ENCODE results near the gene STPG4. TPM values are rescaled to one million over a fixed set of nuclear protein-coding genes. Genes with fewer than 3 reads are reported as not detected.

Gene STPG4
- total RNA-seq, 1 experiment from 2014 or later: 0.13 TPM

- Mint-ChIP-seq H3K4me1 (peaks cover 26 to 28% of the 10 kb centered on the region in 2 experiments), H3K9me3 (no peaks in the 10 kb centered on the region), H3K27me3 (ENCODE audit: low read depth) (no peaks in the 10 kb centered on the region), H3K36me3 (ENCODE audit: insufficient read depth in 1 of 3, low read depth in 3 of 3) (peaks cover 6 to 9% (median 9%) of the 10 kb centered on the region in 3 experiments; a peak in 4 of 7 replicates), H3K4me3 (no peak overlapping the region), H3K27ac (peak overlapping the region in 2 of 3 experiments; percentile 64 to 83; a peak in 2 of 7 replicates)
- no peak for TF ChIP-seq CTCF (conservative IDR thresholded peaks at IDR 0.05)
- H3K4me2 ChIP-seq (ENCODE audit: insufficient read depth, insufficient read length, low read length): no peak overlapping the region
- H3T11ph ChIP-seq (ENCODE audit: low read length): no peak overlapping the region
- H2BK5ac ChIP-seq (ENCODE audit: insufficient read length, low read length): no peak overlapping the region
- no peaks in the 10 kb centered on the region for H3K9me3 ChIP-seq (ENCODE audit: control insufficient read depth, low read depth, low read length)
- DNase-seq: no peak
- H4K91ac ChIP-seq (ENCODE audit: insufficient read length, low read depth, low read length): no peak overlapping the region
- no peak overlapping the region for H2BK12ac ChIP-seq (ENCODE audit: insufficient read length, low read depth, low read length)
- no peaks in the 10 kb centered on the region for H3K79me1 ChIP-seq (ENCODE audit: insufficient read depth, low read depth, low read length, poor library complexity, severe bottlenecking)
- H3K27ac ChIP-seq (ENCODE audit: insufficient read length, low read depth, low read length): no peak overlapping the region
- no peak overlapping the region for H3K14ac ChIP-seq (ENCODE audit: insufficient read depth, low read length)
- no peaks in the 10 kb centered on the region for H3K79me2 ChIP-seq (ENCODE audit: insufficient read depth, low read length)
- H3K27me3 ChIP-seq (ENCODE audit: insufficient read depth, low read length): no peaks in the 10 kb centered on the region
- no peak overlapping the region for H2BK120ac ChIP-seq (ENCODE audit: low read depth, low read length, poor library complexity, severe bottlenecking)
- no peak overlapping the region for H4K5ac ChIP-seq (ENCODE audit: insufficient read length, low read depth, low read length)
- H3K9ac ChIP-seq (ENCODE audit: extremely low read depth, insufficient read length, low read length): no peak overlapping the region
- H3K4ac ChIP-seq (ENCODE audit: low read depth, low read length): no peak overlapping the region
- H3K18ac ChIP-seq (ENCODE audit: insufficient read length, low read depth, low read length): no peak overlapping the region
- H3K56ac ChIP-seq (ENCODE audit: insufficient read length, low read depth, low read length): no peak overlapping the region
- H3K4me1 ChIP-seq (ENCODE audit: insufficient read depth, low read length): peaks cover 5% of the 10 kb centered on the region; the same call in 1 of the 2 replicates
- no peak overlapping the region for H2BK15ac ChIP-seq (ENCODE audit: low read depth, low read length)
- H4K8ac ChIP-seq (replicated peaks; ENCODE audit: insufficient read length, low read depth, low read length): no peak overlapping the region
- no CpG with 5 or more reads among the region's 5 CpGs for WGBS (ENCODE audit: extremely low coverage, insufficient read length, low lambda C conversion rate)
- no peak overlapping the region for H2BK20ac ChIP-seq (ENCODE audit: low read depth, low read length, poor library complexity, severe bottlenecking)
- H4K20me1 ChIP-seq (ENCODE audit: control insufficient read depth, insufficient read depth, insufficient read length): no peaks in the 10 kb centered on the region
- no peak overlapping the region for H2AFZ ChIP-seq (ENCODE audit: low read length)
- no peak overlapping the region for H3K23ac ChIP-seq (ENCODE audit: insufficient read length, low read depth, low read length)
- no peaks in the 10 kb centered on the region for H3K23me2 ChIP-seq (ENCODE audit: insufficient read length, low read depth, low read length, poor library complexity, severe bottlenecking)
- H2AK5ac ChIP-seq (ENCODE audit: insufficient read length, low read length): no peak overlapping the region
Measured at GRCh38 chr2:47046271-47046670, 108.8 kb downstream of the STPG4 start.
